ENCODE results near the gene SAMHD1. TPM values are rescaled to one million over a fixed set of nuclear protein-coding genes. Genes with fewer than 3 reads are reported as not detected.

SAMHD1 gene
- total and polyA plus RNA-seq, 9 of the 15 experiments (the other 6 are each of a cell fraction or from before 2014, with no cell fraction given) = 6.8 to 20.4 (median 14.8) TPM

GRCh38 chr20:36926653-36927200 lies 24.8 kb downstream of the SAMHD1 start:
- no peaks in the 10 kb centered on the region for H3K9me1 ChIP-seq (ENCODE audit: control insufficient read depth, insufficient read depth, low read length)
- H3K9me3 ChIP-seq (replicated peaks; ENCODE audit: control insufficient read depth, insufficient read depth, low read depth, low read length) = no peaks in the 10 kb centered on the region
- ChIA-PET POLR2A (no interaction called here), CTCF (ENCODE audit: low intra/inter-chr PET ratio) (no interaction called here)
- no peak overlapping the region for H2AFZ ChIP-seq (ENCODE audit: low read depth, low read length)
- intact Hi-C loops (cut with micrococcal nuclease) = no loop called here
- no peak overlapping the region for H3K4me3 ChIP-seq
- in situ Hi-C loops (cut with MboI) = no loop called here
- ATAC-seq (no peak), FAIRE-seq (no peak), DNase-seq (ENCODE audit: extremely low read depth in 1 of 4, low spot score in 3 of 4) (no peak)
- BruUV-seq (replicated peaks) = no TSS peak
- H3K4me1 ChIP-seq (replicated peaks in 1 of 2; ENCODE audit: control insufficient read depth in 2 of 2, insufficient read depth in 2 of 2, low read length in 2 of 2) = peaks cover 9 to 10% of the 10 kb centered on the region in 2 experiments; a peak in 4 of 5 replicates
- no peaks in the 10 kb centered on the region for H4K20me1 ChIP-seq (replicated peaks; ENCODE audit: control insufficient read depth, insufficient read depth, low read length)
- H3K27me3 ChIP-seq (ENCODE audit: control insufficient read depth in 2 of 2, insufficient read depth in 2 of 2, low read length in 2 of 2) = no peaks in the 10 kb centered on the region
- H3K4me2 ChIP-seq (ENCODE audit: insufficient read depth, low read length) = no peak overlapping the region
- no peak overlapping the region for H3K27ac ChIP-seq (ENCODE audit: extremely low read depth, low read depth, low read length)
- no peak overlapping the region for H3K9ac ChIP-seq (ENCODE audit: insufficient read depth in 1 of 2, low read depth in 2 of 2, low read length in 2 of 2)
- no peaks in the 10 kb centered on the region for H3K79me2 ChIP-seq (ENCODE audit: control insufficient read depth, insufficient read depth, low read length)
- H3K36me3 ChIP-seq (ENCODE audit: control insufficient read depth, insufficient read depth, low read length) = peaks cover 9% of the 10 kb centered on the region; the same call in 1 of the 3 replicates
- WGBS (ENCODE audit: insufficient coverage, low coverage, missing lambda C conversion rate) = 76% methylated on average over 6 of the region's 6 CpGs
- TF ChIP-seq TFAM (CRISPR knock-in tag; conservative IDR thresholded peaks at IDR 0.05) (no peak), NR2F6 (CRISPR knock-in tag; IDR thresholded peaks at IDR 0.05) (no peak), MAFG (tag; conservative IDR thresholded peaks at IDR 0.05) (no peak), ZNF75A (CRISPR knock-in tag; IDR thresholded peaks at IDR 0.05) (no peak), RBFOX2 (IDR thresholded peaks at IDR 0.05; ENCODE audit: low read depth, low read length) (no peak), ZNF780A (CRISPR knock-in tag; IDR thresholded peaks at IDR 0.05) (no peak), ZNF354B (CRISPR knock-in tag; IDR thresholded peaks at IDR 0.05) (no peak), MCM7 (IDR thresholded peaks at IDR 0.05) (no peak), ZNF609 (CRISPR knock-in tag; IDR thresholded peaks at IDR 0.05; ENCODE audit: borderline replicate concordance) (no peak), E2F3 (CRISPR knock-in tag; IDR thresholded peaks at IDR 0.05) (no peak), TCF7L2 (IDR thresholded peaks at IDR 0.05; ENCODE audit: low read depth, low read length) (no peak), CBX5 (IDR thresholded peaks at IDR 0.05; ENCODE audit: borderline replicate concordance, low read depth) (no peak), SRSF9 (IDR thresholded peaks at IDR 0.05; ENCODE audit: borderline replicate concordance, low read depth, low read length) (no peak), POLR2H (tag; IDR thresholded peaks at IDR 0.05; ENCODE audit: low read depth) (no peak)

All from K562 (cell line).